Measurements from ENCODE around the gene JARID2. TPM values are rescaled to one million over a fixed set of nuclear protein-coding genes. Genes with fewer than 3 reads are reported as not detected.

JARID2 gene
- total RNA-seq, 1 donor from 2014 or later = 24.2 TPM

DNA sequence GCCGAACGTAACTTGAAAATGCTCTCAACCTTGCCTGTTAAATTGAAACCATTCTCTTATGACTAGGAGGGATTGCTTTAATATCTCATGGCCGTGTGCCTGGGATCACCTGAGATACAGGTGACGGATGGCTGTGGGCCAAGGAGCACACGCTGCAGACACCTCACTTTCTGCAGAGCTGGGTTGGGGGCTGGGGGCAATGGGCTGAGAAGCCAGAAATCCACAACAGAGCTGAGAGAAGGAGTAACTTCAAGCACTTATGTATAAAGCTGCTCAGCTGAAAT is 246.1 kb downstream of the JARID2 start:
- no peaks in the 10 kb centered on the region for H3K9me3 ChIP-seq (ENCODE audit: insufficient read depth, low read depth, low read length)
- Mint-ChIP-seq H3K27me3 (ENCODE audit: low read depth, unreplicated experiment) (no peaks in the 10 kb centered on the region), H3K9me3 (ENCODE audit: unreplicated experiment) (no peaks in the 10 kb centered on the region), H3K4me1 (ENCODE audit: low read depth, unreplicated experiment) (peaks cover 16% of the 10 kb centered on the region), H3K4me3 (ENCODE audit: unreplicated experiment) (no peak overlapping the region), H3K27ac (ENCODE audit: unreplicated experiment) (no peak overlapping the region), H3K36me3 (ENCODE audit: low read depth, unreplicated experiment) (peaks cover 28% of the 10 kb centered on the region)
- H3K36me3 ChIP-seq (ENCODE audit: insufficient read depth, low read length) = peaks cover 5% of the 10 kb centered on the region
- no peak overlapping the region for H3K4me2 ChIP-seq (ENCODE audit: low read length)
- peaks cover 11% of the 10 kb centered on the region for H3K79me2 ChIP-seq (ENCODE audit: insufficient read depth, low read length)
- no peak for FAIRE-seq
- H3K4me1 ChIP-seq (ENCODE audit: insufficient read depth, low read length) = no peaks in the 10 kb centered on the region
- H3K27ac ChIP-seq (ENCODE audit: low read depth, low read length) = no peak overlapping the region
- peaks cover 65% of the 10 kb centered on the region for H4K20me1 ChIP-seq (ENCODE audit: insufficient read depth, low read length)
- TF ChIP-seq, protein P1, sequence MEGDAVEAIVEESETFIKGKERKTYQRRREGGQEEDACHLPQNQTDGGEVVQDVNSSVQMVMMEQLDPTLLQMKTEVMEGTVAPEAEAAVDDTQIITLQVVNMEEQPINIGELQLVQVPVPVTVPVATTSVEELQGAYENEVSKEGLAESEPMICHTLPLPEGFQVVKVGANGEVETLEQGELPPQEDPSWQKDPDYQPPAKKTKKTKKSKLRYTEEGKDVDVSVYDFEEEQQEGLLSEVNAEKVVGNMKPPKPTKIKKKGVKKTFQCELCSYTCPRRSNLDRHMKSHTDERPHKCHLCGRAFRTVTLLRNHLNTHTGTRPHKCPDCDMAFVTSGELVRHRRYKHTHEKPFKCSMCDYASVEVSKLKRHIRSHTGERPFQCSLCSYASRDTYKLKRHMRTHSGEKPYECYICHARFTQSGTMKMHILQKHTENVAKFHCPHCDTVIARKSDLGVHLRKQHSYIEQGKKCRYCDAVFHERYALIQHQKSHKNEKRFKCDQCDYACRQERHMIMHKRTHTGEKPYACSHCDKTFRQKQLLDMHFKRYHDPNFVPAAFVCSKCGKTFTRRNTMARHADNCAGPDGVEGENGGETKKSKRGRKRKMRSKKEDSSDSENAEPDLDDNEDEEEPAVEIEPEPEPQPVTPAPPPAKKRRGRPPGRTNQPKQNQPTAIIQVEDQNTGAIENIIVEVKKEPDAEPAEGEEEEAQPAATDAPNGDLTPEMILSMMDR (IDR thresholded peaks at IDR 0.05; ENCODE audit: insufficient read depth, low read depth, low read length) = no peak
- TF ChIP-seq EZH2 (IDR thresholded peaks at IDR 0.05; ENCODE audit: insufficient read depth, low read length) = no peak
- H3K4me3 ChIP-seq (ENCODE audit: insufficient read depth, low read depth, low read length) = no peak overlapping the region
- H2AFZ ChIP-seq (ENCODE audit: low read depth, low read length) = no peak overlapping the region
- H3K27me3 ChIP-seq (ENCODE audit: insufficient read depth, low read length) = no peaks in the 10 kb centered on the region
- no peak for DNase-seq (ENCODE audit: low read depth)
- H3K9ac ChIP-seq (ENCODE audit: low read length) = no peak overlapping the region

DNA sequence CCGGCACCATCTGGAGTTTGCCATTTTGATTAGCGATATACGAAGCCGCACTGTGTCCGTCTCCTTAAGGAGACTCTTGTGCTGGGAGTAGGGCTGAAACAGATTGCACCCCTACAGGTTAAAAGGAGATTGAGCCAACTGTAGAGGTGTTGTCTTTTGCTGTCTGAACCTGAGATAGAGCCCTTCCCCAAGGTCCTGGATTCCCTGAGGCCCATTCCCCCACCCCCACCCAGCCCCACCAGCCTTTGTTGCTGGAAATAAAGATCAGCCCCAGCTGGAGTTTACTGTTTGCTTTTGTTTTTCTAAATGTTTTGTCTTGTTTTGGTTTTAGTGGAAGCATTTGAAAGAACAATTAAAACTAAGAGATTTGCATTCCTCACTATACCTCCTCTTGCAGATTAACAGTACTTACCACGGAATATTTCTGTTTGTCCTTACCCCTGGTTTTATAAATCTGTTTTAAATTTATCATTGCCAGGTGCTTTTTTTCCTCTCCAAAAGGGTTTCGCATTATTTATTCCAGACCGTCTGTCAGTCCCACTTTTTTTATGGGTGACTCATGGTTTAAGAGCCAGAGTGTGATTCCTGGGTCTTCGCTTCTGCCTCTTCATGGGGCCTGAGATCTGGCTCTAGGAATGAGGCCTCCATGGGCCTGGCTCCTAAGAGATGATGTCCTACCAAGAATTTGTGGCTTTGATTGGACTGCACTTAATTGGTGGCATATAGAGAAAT is 247.7 kb downstream of the JARID2 start:
- H3K4me1 Mint-ChIP-seq (ENCODE audit: low read depth, unreplicated experiment) = peaks cover 16% of the 10 kb centered on the region
- Histone ChIP-seq H3K9ac (ENCODE audit: low read length) (no peak overlapping the region), H3K4me2 (ENCODE audit: low read length) (no peak overlapping the region), H3K27ac (ENCODE audit: low read depth, low read length) (no peak overlapping the region), H3K36me3 (ENCODE audit: insufficient read depth, low read length) (peaks cover 2% of the 10 kb centered on the region), H3K79me2 (ENCODE audit: insufficient read depth, low read length) (peaks cover 16% of the 10 kb centered on the region), H3K4me3 (ENCODE audit: insufficient read depth, low read depth, low read length) (no peak overlapping the region), H2AFZ (ENCODE audit: low read depth, low read length) (no peak overlapping the region), H4K20me1 (ENCODE audit: insufficient read depth, low read length) (peaks cover 72% of the 10 kb centered on the region), H3K27me3 (ENCODE audit: insufficient read depth, low read length) (no peaks in the 10 kb centered on the region), H3K9me3 (ENCODE audit: insufficient read depth, low read depth, low read length) (no peaks in the 10 kb centered on the region), H3K4me1 (ENCODE audit: insufficient read depth, low read length) (no peaks in the 10 kb centered on the region)
- H3K36me3 Mint-ChIP-seq (ENCODE audit: low read depth, unreplicated experiment) = peaks cover 25% of the 10 kb centered on the region
- no peak overlapping the region for H3K27ac Mint-ChIP-seq (ENCODE audit: unreplicated experiment)
- FAIRE-seq (no peak), DNase-seq (ENCODE audit: low read depth) (peak; percentile 50)
- TF ChIP-seq, protein P1 (IDR thresholded peaks at IDR 0.05; ENCODE audit: insufficient read depth, low read depth, low read length) = no peak
- TF ChIP-seq EZH2 (IDR thresholded peaks at IDR 0.05; ENCODE audit: insufficient read depth, low read length) = no peak
- no peak overlapping the region for H3K4me3 Mint-ChIP-seq (ENCODE audit: unreplicated experiment)
- H3K27me3 Mint-ChIP-seq (ENCODE audit: low read depth, unreplicated experiment) = no peaks in the 10 kb centered on the region
- no peaks in the 10 kb centered on the region for H3K9me3 Mint-ChIP-seq (ENCODE audit: unreplicated experiment)

DNA sequence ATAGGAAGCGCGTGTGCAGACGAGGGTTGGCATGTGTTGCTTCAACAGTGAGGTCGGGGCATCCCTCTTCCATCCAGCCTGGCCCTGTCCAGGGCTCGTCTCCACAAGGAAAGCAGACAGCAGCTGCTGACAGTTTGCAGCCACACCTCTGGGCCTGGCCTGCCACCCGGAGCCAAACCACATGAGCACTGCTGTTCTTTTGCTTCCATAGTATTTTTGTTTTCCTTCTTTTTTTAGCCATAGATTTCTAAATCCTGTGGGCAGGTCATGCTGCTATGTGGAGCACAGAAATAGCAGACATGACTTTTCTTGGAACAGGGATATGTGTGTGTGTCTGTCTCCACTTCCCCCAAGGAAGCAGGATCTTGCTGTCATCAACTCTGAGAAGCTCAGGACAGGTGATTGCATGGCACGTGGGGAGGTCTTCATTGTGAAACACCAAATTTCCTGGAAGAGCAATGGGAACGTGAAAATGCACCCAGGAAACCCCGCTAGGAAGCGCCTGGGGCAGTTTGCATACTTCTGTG is 249.6 kb downstream of the JARID2 start:
- H3K4me1 ChIP-seq (ENCODE audit: insufficient read depth, low read length) = no peaks in the 10 kb centered on the region
- H3K4me2 ChIP-seq (ENCODE audit: low read length) = no peak overlapping the region
- peaks cover 78% of the 10 kb centered on the region for H4K20me1 ChIP-seq (ENCODE audit: insufficient read depth, low read length)
- H3K9me3 ChIP-seq (ENCODE audit: insufficient read depth, low read depth, low read length) = no peaks in the 10 kb centered on the region
- H3K27ac ChIP-seq (ENCODE audit: low read depth, low read length) = no peak overlapping the region
- H3K27me3 ChIP-seq (ENCODE audit: insufficient read depth, low read length) = no peaks in the 10 kb centered on the region
- DNase-seq (ENCODE audit: low read depth) = no peak
- Mint-ChIP-seq H3K4me1 (ENCODE audit: low read depth, unreplicated experiment) (peaks cover 16% of the 10 kb centered on the region), H3K27ac (ENCODE audit: unreplicated experiment) (peak overlapping the region; percentile 2), H3K4me3 (ENCODE audit: unreplicated experiment) (no peak overlapping the region), H3K36me3 (ENCODE audit: low read depth, unreplicated experiment) (peaks cover 20% of the 10 kb centered on the region), H3K9me3 (ENCODE audit: unreplicated experiment) (no peaks in the 10 kb centered on the region), H3K27me3 (ENCODE audit: low read depth, unreplicated experiment) (no peaks in the 10 kb centered on the region)
- H3K79me2 ChIP-seq (ENCODE audit: insufficient read depth, low read length) = peaks cover 19% of the 10 kb centered on the region
- FAIRE-seq = no peak
- no peak overlapping the region for H3K4me3 ChIP-seq (ENCODE audit: insufficient read depth, low read depth, low read length)
- TF ChIP-seq EZH2 (IDR thresholded peaks at IDR 0.05; ENCODE audit: insufficient read depth, low read length) = no peak
- TF ChIP-seq, protein P1 (IDR thresholded peaks at IDR 0.05; ENCODE audit: insufficient read depth, low read depth, low read length) = no peak
- peaks cover 2% of the 10 kb centered on the region for H3K36me3 ChIP-seq (ENCODE audit: insufficient read depth, low read length)
- H3K9ac ChIP-seq (ENCODE audit: low read length) = no peak overlapping the region
- no peak overlapping the region for H2AFZ ChIP-seq (ENCODE audit: low read depth, low read length)
